Activated naive CD4-positive, alpha-beta T cell treated with anti-CD3 and anti-CD28 coated beads, Interleukin-2, amount 50 U/mL, for 24 hours (primary cell): ENCODE results near the gene DVL1.
"Not testable (repeated sequence)": the region's sequence is repeated elsewhere in the genome, so short reads cannot be mapped to it uniquely, and the experiment has no call there.

Experiments
- H3K27ac Mint-ChIP-seq: one replicate; pipeline ENCODE4 v1.8.0; 2021; ENCODE audit warnings: mild to moderate bottlenecking, mixed read lengths
- H3K27me3 Mint-ChIP-seq: one replicate; pipeline ENCODE4 v1.8.0; 2021; ENCODE audit warnings: mixed read lengths
- H3K36me3 Mint-ChIP-seq: one replicate; pipeline ENCODE4 v1.8.0; 2021; ENCODE audit warnings: mixed read lengths
- H3K4me1 Mint-ChIP-seq: one replicate; pipeline ENCODE4 v1.8.0; 2021; ENCODE audit warnings: mixed read lengths
- H3K4me3 Mint-ChIP-seq: one replicate; pipeline ENCODE4 v1.8.0; 2021; ENCODE audit warnings: mild to moderate bottlenecking, mixed read lengths
- H3K9me3 Mint-ChIP-seq: one replicate; pipeline ENCODE4 v1.8.0; 2021; ENCODE audit warnings: mixed read lengths

DVL1 gene

DNA sequence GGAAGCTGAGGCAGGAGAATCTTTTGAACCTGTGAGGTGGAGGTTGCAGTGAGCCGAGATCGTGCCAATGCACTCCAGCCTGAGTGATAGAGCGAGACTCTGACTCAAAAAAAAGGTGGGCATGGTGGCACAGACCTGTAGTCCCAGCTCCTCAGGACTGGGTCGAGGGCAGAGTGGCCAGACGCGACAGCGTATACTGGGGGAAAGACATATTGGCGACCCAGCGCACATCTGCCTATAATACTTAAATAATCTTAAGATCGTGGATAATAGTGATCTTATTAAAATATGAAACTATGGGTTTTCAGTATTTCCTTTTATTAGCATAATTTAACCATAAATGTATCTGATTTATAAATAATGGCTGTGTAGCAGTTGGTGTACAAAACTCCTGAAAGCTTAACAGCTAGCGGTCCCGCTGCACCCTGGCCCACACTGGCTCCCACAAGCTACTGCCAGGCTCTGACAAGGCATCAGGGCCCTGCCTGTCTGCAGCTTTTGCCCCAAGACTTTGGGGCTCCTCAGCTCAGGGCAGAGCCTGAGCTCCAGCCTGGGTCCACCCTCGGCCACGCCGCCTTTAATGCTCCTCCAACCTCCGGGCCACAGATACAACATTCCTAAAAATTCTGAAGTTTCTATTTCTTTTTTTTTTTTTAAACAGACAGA, 28.5 kb upstream of the DVL1 start:
- no peak overlapping the region for H3K27ac Mint-ChIP-seq
- no peak overlapping the region for H3K4me3 Mint-ChIP-seq
- no peaks in the 10 kb centered on the region for H3K27me3 Mint-ChIP-seq
- H3K4me1 Mint-ChIP-seq: peaks cover 9% of the 10 kb centered on the region
- no peaks in the 10 kb centered on the region for H3K9me3 Mint-ChIP-seq
- H3K36me3 Mint-ChIP-seq: no peaks in the 10 kb centered on the region

GRCh38 chr1:1376551-1377226, 27.5 kb upstream of the DVL1 start:
- Mint-ChIP-seq H3K4me1 (peaks cover 13% of the 10 kb centered on the region), H3K36me3 (no peaks in the 10 kb centered on the region), H3K27me3 (no peaks in the 10 kb centered on the region), H3K4me3 (peak overlapping the region; percentile 93), H3K27ac (peak overlapping the region; percentile 59), H3K9me3 (no peaks in the 10 kb centered on the region)

GRCh38 chr1:1374929-1375662, 25.9 kb upstream of the DVL1 start, which contains the start of gene AURKAIP1:
TSS of gene AURKAIP1 (minus strand) at chr1:1375207. CDS start at chr1:1374756, 451 bp downstream.
- H3K4me3 Mint-ChIP-seq: peak within 1 kb of the TSS; percentile 93
- H3K27me3 Mint-ChIP-seq: no peaks in the 10 kb centered on the region
- peaks cover 16% of the 10 kb centered on the region for H3K4me1 Mint-ChIP-seq
- no peaks in the 10 kb centered on the region for H3K9me3 Mint-ChIP-seq
- H3K27ac Mint-ChIP-seq: peak within 1 kb of the TSS; percentile 98
- H3K36me3 Mint-ChIP-seq: no peaks in the 10 kb centered on the region

DNA sequence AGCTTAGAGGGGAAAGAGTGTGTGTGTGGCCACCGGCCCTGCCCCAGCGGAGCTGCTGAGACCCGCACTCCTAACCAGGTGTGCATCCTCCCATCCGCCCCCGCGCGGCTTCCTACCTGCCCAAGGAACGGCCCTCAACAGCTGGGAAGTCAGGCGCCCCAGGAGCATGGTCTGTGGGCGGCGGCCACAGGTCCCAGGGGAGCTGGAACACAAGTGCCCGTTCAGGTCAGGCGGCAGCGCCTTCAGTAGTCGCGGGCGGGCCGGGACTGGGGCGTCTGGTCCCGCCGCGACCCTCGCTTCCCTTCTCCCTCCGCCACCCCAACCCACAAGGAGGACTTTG, 25.3 kb upstream of the DVL1 start:
- Mint-ChIP-seq H3K9me3 (no peaks in the 10 kb centered on the region), H3K27me3 (no peaks in the 10 kb centered on the region), H3K27ac (no peak overlapping the region), H3K4me3 (peak overlapping the region; percentile 93), H3K36me3 (no peaks in the 10 kb centered on the region), H3K4me1 (peaks cover 17% of the 10 kb centered on the region)

GRCh38 chr1:1373815-1374588, 24.8 kb upstream of the DVL1 start:
- Mint-ChIP-seq H3K36me3 (no peaks in the 10 kb centered on the region), H3K9me3 (no peaks in the 10 kb centered on the region), H3K4me3 (peak overlapping the region; percentile 93), H3K27me3 (no peaks in the 10 kb centered on the region), H3K4me1 (peaks cover 17% of the 10 kb centered on the region), H3K27ac (peak overlapping the region; percentile 30)

- Mint-ChIP-seq H3K9me3 (no peaks in the 10 kb centered on the region), H3K4me1 (peaks cover 17% of the 10 kb centered on the region), H3K36me3 (no peaks in the 10 kb centered on the region), H3K4me3 (peak overlapping the region; percentile 93), H3K27me3 (no peaks in the 10 kb centered on the region), H3K27ac (no peak overlapping the region)
Measured at GRCh38 chr1:1373051-1373814, 24.0 kb upstream of the DVL1 start.

DNA sequence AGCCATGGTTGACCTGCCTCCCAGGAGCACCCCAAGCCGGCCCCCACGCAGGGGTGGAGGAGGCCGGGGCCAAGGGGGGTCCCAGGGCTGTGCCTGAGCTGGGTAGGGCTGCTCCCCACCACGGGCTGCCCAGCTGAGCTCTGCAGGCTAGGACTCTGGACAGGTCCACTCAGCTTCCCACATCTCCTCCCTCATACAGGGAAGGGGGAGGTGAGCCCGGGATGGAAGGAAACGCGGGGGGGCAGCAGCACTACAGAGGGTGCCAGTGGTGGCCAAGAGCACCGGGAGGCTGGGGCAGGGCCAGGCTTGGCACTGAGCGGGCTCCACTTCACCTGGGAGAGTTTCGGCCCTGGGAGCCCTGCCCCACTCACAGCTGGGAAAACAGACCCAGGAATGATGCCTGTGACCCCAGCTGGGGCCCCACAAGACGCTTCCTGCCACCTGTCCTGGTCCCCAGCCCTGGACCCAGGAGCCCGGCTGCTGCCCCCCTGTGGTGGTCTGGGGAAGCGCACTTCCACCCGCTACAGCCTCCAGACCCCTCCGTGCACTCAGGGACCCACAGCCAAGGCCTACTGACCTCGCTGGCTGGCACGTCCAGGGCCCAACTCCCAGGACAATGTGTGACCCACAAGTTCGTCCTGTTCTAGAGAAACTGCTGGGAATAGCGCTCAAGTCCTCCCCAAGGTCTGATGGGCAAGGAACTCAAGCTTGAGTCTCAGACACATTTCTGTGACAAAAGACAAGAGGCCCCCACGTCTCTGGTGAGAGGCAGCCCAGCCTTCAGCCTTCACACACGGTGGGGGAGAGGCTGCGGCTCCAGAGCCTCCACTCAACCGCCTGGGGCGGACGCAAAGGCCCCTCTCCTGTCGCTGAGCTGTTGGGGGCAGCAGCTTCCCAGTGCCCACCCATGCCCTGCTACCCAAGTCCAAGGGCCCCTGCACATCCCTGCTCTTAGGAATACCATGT, 22.8 kb upstream of the DVL1 start:
- no peaks in the 10 kb centered on the region for H3K27me3 Mint-ChIP-seq
- peaks cover 17% of the 10 kb centered on the region for H3K4me1 Mint-ChIP-seq
- H3K27ac Mint-ChIP-seq: no peak overlapping the region
- H3K9me3 Mint-ChIP-seq: no peaks in the 10 kb centered on the region
- no peaks in the 10 kb centered on the region for H3K36me3 Mint-ChIP-seq
- peak overlapping the region; percentile 68 for H3K4me3 Mint-ChIP-seq

DNA sequence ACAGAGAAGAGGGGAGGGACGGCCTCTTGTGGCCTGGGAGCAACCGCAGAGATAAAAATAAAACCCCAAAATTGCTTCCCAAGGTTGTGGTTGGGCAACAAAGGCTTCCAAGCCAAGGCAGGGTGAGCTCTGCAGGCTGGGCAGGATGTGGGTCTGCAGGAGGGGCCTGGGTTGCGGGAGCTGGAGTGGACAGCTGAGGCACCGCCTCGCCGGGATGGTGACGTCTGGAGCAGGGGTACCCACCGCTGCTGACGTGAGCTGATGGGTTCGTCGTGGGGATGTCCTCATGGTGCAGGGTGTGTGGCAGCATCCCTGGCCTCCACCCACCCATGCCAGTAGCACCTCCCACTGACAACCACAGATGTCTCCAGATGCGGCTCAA, 22.1 kb upstream of the DVL1 start:
- H3K4me1 Mint-ChIP-seq: peaks cover 17% of the 10 kb centered on the region
- no peak overlapping the region for H3K27ac Mint-ChIP-seq
- H3K27me3 Mint-ChIP-seq: no peaks in the 10 kb centered on the region
- H3K4me3 Mint-ChIP-seq: no peak overlapping the region
- H3K9me3 Mint-ChIP-seq: no peaks in the 10 kb centered on the region
- H3K36me3 Mint-ChIP-seq: no peaks in the 10 kb centered on the region

- H3K4me3 Mint-ChIP-seq: no peak overlapping the region
- H3K27me3 Mint-ChIP-seq: no peaks in the 10 kb centered on the region
- H3K9me3 Mint-ChIP-seq: no peaks in the 10 kb centered on the region
- H3K4me1 Mint-ChIP-seq: peaks cover 17% of the 10 kb centered on the region
- no peaks in the 10 kb centered on the region for H3K36me3 Mint-ChIP-seq
- no peak overlapping the region for H3K27ac Mint-ChIP-seq
Measured at GRCh38 chr1:1370771-1371300, 21.6 kb upstream of the DVL1 start.

GRCh38 chr1:1370094-1370493, 20.9 kb upstream of the DVL1 start:
- H3K4me3 Mint-ChIP-seq, H3K36me3 Mint-ChIP-seq, H3K27me3 Mint-ChIP-seq, H3K27ac Mint-ChIP-seq, H3K9me3 Mint-ChIP-seq: not testable (repeated sequence)
- H3K4me1 Mint-ChIP-seq: peaks cover 14% of the 10 kb centered on the region

DNA sequence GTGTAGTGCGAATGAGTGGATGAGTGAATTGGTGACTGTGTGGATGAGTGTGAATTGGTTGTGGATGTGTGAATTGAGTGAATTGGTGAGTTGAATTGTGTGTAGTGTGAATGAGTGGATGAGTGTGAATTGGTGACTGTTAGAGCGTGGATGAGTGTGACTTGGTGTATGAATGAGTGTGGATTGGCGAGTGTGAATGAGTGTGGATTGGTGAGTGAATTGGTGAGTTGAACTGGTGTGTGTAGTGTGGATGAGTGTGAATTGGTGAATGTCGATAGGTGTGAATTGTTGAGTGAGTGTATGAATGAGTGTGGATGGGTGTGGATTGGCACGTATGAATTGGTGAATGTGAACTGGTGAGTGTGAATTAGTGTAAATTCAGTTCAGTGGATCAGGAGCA, 18.1 kb upstream of the DVL1 start:
- no peak overlapping the region for H3K4me3 Mint-ChIP-seq
- H3K9me3 Mint-ChIP-seq: no peaks in the 10 kb centered on the region
- no peaks in the 10 kb centered on the region for H3K36me3 Mint-ChIP-seq
- no peak overlapping the region for H3K27ac Mint-ChIP-seq
- H3K27me3 Mint-ChIP-seq: no peaks in the 10 kb centered on the region
- peaks cover 8% of the 10 kb centered on the region for H3K4me1 Mint-ChIP-seq

DNA sequence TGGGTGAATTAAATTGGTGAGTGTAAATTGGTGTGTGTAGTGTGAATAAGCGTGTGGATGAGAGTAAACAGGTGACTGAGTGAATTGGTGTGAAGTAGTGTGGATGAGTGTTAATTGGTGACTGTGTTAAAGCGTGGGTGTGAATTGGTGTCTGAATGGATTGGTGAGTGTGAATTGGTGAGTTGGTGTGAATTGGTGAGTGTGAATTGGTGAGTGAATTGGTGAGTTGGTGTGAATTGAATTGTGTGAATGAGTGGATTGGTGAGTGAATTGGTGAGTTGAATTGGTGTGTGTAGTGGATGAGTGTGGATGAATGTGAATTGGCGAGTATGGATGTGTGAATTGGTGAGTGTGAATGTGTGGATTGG, 17.5 kb upstream of the DVL1 start:
- H3K9me3 Mint-ChIP-seq: no peaks in the 10 kb centered on the region

DNA sequence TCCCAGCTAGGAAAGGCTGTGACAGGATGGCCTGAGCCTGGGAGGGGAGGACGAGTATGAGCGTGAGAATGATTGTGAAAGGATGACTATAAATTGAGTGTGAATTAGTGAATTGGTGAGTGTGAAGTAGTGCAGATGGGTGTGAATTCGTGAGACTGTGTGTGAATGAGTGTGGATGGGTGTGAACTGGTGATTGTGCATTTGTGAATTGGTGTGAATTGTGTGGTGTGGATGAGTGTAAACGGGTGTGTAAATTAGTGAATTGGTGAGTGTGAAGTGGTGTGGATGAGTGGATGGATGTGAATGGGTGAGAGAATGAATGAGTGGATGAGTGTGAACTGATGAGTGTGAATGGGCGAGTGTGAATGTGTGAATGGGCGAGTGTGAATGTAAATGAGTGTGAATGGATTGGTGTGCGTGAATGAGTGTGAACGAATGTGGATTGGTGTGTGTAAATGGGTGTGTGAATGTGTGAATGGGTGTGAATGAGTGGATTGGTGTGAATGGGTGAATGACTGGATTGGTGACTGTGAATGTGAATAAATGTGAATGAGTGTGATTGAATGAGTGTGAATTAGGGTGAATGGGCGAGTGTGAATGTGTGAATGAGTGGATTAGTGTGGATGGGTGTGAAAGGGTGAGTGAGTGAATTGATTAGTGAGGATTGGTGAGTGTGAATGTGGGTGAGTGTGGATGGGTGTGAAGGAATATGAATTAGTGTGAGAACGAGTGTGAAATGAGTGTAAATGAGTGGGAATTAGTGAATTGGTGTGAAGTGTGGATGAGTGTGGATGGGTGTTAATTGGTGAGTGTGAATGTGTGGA, 16.9 kb upstream of the DVL1 start:
- Mint-ChIP-seq H3K9me3 (no peaks in the 10 kb centered on the region), H3K27me3 (no peaks in the 10 kb centered on the region), H3K27ac (no peak overlapping the region), H3K36me3 (no peaks in the 10 kb centered on the region), H3K4me3 (no peak overlapping the region), H3K4me1 (peaks cover 5% of the 10 kb centered on the region)

More for the DNA sequence above, 17.5 kb upstream of the DVL1 start:
- peaks cover 5% of the 10 kb centered on the region for H3K4me1 Mint-ChIP-seq
- H3K36me3 Mint-ChIP-seq: no peaks in the 10 kb centered on the region
- no peak overlapping the region for H3K27ac Mint-ChIP-seq
- H3K4me3 Mint-ChIP-seq: no peak overlapping the region
- no peaks in the 10 kb centered on the region for H3K27me3 Mint-ChIP-seq
